GM03348 (cell line): Measurements from ENCODE around the gene SYT1.
"Not testable (repeated sequence)": the region's sequence is repeated elsewhere in the genome, so short reads cannot be mapped to it uniquely, and the experiment has no call there.

Source experiments
- DNase-seq: peaks from one replicate; pipeline ENCODE4 v3.0.0; 2012; ENCODE audit warnings: low spot score

Gene SYT1

DNA sequence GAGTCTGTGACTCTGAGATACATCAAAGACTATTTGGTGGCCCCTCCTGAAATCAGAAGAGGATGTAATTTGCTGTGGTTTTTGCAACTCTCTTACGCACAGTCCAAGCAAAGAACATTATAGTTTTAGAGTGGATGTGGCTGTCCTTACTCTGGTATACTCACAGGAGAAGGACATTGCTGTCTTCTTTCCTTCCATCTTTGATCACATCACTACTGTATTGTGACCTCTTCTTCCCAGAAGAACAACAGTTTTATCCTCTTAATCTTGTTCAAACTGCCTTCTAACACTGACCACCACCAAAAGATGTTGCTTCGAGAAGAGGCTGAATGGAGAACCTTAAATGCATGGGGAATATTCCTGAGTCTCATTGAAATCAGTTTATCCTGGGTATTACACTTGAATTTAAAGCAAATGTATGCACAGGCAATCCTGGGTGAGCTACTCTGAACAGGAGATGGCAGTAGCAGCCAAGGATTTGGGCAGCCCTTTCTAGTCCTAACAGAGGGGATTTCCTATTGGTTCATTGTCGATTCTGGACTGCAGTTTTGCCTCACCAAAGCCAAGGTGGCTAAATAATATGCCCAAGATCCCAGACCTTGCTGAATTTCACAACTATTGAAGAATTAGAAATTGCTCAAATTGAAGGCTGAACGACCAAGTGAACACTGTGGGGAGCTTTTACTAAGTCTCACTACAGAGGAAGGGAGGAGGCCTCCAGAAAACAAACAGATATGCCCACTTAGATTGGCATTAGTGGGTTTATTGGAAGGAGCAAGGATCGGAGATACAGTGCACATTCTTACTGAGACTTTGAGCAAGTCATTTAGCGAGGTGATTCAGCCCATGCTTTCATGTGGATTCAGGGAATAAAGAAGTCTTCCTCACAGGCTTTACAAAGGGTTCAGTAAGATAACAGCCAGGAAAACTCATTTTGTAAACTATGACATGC lies 543.4 kb downstream of the SYT1 start:
- peak; percentile 71 for DNase-seq

DNA sequence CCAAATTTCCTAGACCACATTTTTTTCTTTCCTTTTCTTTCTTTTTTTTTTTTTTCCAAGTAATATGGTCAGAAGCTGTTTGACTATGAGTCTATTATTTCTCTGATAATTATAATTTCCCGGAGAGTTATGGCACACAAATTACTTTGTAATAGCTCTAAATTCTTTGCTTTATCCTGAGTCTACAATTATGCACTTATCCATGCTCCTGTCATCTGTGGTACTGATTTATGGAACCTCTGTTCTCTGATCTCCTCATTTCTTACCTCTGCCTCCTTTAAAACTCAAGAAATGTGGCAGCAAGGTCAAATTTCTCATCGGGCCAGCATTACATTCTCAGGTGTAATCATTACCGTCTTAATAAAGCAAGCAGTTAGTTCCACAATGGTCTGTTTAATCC lies 544.1 kb downstream of the SYT1 start:
- no peak for DNase-seq

DNA sequence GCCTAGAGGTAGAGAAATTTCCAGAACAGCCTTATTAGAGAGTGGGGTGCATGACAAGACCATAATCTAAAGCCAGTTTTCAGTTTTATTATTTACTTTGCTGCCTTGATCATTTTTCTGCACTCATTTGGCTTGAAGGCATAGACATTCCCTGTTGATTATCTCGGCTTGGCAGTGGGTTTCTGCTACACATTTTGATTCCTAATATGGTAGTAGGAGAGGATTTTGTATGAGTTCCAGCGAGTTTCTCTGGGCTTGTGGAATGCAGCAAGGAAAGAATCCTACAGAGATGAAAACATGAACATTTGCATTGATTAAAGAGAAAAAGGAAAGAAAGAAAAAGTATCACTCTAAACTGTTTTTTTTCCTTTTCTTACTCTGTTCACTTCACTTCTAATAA lies 545.0 kb downstream of the SYT1 start:
- DNase-seq: peak; percentile 54

DNA sequence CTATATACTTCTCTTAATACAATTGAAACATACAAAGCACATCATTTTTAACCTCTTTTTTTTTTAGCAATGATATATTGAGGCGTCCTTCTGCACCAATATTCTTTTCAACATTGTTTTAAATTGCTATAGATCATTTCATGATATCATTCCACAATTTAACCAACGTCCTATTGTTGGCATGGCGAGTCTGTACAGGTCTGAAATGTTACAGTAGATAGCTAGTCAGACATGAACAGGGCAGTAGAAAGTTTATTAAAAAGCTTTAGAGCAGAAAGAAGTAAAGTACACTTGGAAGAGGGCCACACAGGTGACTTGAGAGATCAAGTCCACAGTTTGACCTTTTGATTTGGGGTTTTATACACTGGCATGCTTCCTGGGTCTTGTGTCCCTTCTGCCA lies 547.2 kb downstream of the SYT1 start:
- no peak for DNase-seq

DNA sequence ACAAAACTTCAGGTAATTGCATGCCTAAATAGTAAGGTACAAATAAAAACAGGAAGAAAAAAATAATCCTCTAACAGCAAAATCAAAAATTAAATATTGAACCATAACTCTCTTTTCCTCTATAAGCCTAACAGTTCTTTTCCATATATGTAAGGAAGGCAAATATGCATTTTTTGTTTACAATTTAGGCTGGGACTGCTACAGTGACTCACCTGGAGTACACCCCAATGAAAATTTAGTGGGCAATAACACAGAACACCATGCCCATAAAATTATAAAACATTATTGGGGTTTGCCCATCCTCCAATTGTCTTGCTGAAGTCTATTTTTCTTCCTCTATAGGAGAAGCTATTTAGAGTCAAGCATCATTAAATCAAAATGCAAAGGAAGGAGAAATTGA lies 549.2 kb downstream of the SYT1 start:
- no peak for DNase-seq

DNA sequence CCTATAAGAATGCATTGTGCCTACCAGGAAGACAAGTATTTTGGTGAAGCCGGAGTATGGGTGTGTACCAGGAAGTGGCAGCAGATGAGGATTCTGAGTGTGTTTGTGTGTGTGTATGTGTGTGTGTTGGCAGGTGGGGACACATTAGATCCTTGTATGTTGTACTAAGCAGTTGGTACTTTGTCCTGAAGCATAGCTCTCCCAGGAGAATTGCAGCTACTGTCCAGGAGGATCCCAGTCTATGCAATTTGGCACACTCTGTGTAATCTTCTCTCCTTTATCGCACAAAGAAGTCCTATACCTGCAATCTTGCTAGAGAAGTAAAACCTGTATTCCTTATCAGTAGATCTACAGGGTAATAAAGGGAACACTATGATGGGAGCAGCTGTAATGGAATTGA lies 549.7 kb downstream of the SYT1 start:
- DNase-seq: no peak

DNA sequence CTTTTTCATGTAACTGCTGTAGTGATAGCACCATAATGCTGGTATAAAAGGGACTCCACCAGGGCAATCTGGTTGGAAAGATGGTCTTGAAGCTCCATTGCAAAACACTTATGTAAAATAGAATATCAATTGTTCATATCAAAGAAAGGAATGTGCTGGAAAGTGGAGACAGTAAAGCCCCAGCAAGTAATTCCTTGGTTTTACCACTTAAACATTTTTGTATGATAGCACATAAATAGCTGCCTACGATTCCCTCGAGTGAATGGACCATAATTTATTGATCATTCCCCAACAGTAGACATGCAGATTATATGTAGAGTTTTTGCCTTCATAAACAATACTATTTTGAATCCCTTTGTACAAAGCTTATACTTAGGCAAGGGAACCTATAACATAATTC lies 550.7 kb downstream of the SYT1 start:
- no peak for DNase-seq

DNA sequence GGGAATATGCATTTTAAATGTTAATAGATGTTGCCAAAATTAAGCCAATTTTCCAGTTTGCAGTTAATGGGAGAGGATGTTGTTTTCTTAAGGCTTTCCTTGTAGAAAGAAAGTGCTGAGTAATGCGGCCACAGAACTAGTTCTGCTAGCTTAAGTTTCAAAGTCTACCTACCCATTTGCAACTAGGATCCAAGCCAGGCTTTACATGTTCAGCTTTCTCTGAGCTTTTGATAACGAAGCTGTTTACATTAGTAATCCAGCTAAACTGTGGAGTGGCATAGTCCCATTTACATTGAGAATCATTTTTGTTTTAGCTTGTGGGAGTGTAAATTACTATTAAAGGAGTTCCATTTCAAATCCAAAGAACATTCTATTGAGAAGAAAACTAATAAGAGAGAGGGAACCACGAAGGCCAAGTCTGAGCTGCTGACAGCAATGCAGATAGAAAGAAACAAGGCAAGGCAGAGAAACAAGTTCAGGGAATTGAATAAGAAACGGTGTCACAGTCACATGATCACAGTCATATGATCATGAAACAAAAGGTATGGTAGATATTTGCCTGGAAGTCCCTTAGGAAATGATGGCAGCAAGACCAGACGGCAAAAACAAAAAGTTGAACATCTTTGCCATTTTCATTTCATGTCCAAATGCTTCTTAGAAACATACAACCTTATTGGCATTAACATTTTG lies 551.3 kb downstream of the SYT1 start:
- no peak for DNase-seq

DNA sequence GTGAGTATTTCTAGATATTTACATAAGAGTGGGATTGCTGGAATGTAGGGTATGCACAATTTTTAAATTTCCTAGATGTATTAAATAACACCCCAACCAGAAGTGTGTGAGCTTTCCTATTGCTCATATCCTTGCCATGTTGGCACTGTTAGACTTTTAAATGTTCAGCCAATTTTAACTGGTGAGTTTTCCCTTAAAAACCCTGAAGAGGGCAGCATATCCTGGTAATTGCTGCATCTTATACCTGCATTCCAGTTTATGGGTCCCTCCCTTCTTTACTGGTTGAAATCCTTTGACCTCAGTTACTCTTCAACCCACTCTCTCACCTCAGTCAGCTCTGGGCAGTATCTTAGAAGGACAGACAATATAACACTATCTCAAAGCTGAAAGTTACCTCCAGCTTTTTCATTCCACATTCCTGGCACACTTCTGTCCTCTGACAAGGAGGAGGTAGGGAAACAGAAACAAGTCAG lies 555.6 kb downstream of the SYT1 start:
- DNase-seq: peak; percentile 60

DNA sequence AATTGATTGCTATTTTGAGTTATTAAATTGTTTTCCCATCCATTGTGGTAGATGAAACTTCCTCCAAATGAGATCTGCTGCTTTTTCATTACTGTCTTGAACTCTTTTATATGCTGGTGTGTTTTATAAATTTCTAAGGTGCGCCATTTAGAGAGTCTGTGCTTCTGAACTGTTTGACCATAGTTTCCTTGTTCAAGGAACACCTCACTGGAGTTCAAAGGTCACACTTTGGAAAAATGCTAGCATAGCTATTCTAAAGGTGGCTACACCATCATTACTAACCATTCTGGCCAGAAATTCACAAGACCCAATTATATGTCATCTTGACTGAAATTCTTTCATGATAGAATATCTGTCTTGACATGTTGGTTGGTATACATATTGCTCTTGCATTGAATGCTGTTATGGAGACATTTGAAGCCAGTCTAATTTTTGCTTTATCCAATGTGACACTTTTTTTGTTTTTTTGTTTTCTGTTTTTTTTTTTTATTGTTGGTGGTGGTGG lies 556.7 kb downstream of the SYT1 start:
- DNase-seq: no peak

DNA sequence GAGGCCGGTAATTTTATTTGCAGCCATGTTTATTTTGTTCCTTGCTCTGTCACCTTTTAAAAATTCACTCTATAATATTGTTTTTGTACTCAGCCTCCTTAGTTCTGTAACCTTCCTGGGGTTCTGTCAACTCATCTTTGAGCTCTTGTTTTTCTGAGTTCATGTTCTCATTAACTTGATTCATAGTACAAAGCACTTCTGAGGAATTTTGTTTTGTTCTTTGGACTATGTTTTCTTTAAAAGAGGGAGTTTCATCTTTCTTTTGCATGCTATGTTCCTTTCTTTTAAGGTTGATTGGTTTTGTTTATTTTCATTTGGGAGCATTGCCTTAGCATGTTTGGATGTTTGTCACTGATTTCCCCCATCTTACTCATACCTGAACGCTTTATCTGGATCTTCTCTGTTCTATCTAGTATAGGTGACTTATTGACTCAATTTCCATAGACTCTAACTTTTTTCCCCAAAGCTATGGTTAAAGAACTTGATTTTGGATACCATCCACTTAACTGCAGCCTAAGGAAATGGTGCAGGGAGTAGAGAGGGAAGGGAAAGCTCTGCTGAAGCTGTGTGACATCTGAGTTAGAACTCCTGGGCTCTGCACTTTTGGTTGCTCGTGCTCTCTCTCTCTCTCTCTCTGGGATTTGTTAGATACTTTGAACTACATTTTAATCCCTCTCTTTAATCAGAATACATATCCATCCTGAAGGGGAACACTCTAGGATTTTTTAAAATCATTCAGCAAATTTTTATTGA lies 557.7 kb downstream of the SYT1 start:
- no peak for DNase-seq

DNA sequence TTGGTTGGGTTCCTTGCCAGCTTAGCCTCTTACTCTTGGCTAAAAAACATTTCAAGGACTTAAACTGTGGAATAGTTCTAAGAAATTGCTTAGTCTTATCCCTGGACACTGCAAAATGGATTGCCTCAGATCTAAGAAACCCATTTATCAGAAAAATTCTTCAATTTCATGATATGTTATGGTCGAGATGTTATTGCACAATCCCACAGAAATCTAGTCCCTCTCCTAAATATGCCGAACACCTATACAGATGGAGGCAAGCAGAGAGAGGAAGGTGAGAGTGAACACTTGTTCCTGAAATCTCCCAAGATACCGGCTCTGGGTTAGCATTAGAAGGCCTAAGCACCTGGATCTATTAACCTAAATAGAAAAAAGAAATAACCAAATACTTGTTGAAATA lies 559.0 kb downstream of the SYT1 start:
- no peak for DNase-seq

DNA sequence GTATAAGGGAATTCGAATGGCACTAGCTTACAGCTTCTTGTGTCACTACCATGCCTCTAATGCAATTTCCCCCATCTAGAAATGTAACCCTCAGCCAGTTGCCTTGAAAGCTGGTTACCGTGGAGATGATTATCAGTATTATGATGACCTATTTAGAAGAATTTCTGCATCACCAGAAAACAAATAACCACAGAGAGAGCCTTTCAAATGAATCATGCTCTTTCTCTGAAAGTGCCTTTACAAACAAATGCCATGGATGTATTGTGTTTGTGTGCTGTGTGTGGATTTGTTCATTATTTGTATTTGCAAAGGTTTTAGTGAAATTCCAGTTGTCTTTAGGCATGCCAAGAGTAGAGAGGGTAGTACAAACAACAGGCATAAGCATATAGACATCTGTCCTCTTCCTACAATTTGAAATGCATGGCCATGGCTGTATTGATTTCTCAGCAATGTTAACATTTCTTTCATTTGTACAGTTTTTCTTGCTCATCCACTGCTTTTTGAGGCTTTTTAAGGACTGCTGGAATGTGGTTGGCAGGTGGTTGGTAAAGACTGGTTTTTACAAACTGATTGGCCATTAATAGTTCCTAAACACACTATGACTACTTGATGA lies 559.6 kb downstream of the SYT1 start:
- peak; percentile 61 for DNase-seq

DNA sequence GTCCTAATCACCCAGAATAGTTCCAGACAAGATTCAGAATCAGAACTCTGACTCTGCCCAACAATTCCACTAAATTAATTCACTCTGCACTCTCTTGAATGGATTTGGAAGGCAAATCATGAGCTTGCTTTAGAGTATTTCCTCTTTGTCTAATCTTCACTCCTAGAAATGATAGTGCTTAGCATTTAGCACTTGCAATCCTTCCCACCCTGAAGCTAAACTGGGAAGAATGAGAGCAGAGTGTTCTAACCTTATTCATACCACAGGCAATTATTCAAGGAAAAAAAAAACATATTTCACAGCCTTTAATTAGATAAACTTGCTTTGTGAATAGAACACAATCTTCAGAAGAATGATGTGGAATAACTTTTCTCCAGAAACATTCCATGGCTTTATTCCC lies 561.5 kb downstream of the SYT1 start:
- peak; percentile 13 for DNase-seq

DNA sequence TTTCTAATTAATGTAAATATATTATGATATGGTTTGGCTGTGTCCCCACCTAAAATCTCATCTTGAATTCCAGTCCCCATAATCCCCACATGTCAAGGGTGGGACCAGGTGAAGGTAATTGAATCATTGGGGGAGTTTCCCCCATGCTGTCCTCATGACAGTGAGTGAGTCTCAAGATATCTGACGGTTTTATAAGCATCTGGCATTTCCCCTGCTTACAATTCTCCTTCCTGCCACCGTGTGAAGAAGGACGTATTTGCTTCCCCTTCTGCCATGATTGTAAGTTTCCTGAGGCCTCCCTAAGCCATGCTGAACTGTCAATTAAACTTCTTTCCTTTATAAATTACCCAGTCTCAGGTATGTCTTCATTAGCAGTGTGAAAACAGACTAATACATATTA lies 562.2 kb downstream of the SYT1 start:
- DNase-seq: not testable (repeated sequence)

DNA sequence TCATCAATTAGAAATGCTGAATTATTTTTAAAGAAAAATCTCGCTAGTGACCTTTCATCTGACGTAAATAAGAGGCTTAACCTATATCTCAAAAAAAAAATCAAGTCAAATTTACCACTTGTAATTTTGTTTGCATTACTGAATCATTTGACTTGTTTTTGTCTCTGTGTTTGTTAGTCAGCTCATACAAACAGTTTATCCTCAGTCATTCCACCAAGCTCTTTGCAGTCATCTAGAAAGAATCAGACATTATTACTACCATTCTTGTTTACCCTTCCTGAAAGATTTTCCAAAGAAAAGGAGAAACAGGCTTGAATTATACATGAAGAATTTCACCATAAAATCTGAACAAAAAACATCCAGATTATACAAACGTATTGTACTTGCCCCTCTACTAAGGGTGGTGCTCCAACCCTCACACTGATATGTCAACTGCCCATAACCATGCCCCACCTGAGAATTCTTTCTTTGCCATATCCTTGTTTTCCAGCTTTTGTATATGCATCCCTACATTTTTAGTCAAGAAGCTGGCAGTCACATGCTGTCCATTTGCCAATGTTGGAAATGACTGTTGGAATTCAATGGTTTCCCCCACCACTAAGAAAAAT lies 569.0 kb downstream of the SYT1 start:
- no peak for DNase-seq

DNA sequence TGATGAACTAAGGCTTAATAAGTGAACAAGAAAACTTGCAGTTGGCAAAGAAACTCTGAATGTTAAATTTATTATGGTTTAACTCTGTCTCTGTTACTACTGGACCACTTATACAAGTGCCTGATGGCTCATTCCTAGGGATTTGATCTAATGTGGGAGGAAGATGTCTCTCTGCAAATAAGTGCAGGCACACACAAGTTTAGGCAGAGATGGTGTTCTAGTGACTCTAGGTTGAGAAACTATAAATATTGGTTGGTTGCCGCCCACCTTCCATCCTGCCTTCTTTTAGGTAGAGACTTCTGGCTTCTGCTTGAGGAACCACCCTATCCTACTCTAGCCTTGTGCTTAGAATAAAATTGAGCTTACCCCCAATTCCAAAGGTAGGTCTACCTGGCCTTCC lies 570.0 kb downstream of the SYT1 start:
- DNase-seq: no peak

DNA sequence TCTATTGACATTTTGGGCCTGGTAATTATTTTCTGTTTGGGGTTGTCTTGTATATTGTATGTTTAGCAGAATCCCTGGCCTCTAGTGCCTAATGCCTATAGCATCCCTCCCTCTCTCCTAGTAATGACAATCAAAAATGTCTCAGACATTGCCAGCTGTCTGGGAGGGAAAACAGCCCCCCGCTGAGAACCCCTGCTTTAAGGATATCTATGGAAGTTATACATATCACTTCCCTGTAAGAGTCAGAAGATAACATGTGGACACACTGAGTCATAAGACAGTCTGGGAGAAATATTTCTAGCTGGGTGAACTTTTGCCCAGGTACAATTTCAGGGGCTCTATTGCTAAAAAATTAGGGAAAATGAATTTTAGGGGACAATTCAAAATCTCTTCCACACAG lies 571.2 kb downstream of the SYT1 start:
- DNase-seq: no peak

DNA sequence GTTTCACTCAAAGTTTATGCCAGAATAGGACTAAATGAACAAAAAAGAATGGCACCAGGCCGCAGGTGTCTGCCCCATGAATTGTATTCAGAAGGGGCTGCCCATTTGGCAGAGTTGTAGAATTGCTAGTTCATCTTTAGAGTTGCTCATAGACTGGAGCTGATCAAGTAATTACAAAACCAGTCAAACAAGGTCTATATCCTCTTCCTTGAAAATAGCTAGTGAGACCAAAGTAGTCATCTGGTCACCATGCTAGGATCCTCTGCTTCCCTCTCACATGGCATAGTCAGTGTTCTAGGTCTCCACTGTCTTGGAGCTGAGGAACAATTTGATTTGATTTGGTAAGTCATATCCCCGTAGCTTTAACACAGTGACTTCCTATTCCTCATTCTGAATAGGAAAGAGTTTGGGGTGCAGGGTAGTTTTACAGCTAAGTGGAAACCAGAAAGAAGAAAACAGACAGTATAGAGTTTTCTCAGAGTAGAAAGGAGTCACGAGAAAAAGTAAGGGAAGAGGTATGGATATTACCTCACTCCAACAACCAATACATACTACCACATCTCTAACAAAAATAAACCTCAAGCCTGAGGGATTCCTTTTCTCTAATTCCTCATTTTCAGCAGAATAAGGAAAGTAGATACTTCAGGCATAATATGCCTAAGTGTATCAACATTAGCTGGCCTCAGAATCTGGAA lies 574.1 kb downstream of the SYT1 start:
- DNase-seq: no peak

DNA sequence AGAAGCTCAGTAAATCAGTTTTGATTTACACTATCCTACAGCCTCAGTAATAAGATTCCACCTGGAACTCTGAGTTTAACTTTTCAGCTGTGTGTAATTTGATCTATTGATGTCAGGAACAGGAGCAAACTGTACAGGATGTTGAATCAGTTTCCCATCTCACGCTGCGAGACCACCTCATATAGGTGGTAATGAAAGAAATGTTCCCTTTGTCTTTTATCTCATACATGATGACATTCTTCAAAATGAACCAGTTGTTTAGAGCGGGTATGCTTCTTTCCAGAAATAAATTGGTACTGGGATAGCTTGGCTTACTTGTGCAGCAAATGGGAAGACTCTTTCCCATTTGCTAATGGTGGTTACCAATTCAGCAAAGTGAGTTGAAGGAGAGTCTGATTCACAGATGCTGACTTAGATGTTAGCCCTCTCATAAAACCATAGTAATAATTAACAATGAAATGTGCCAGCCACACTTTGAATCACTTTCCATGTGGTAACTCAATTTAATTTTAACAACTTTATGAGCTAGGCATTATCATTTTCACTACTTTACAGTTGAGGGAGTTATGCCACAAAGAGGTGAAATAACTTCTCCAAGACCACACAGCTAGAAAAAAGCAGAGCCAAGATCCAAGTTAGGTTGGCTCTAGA lies 574.7 kb downstream of the SYT1 start:
- DNase-seq: no peak
